CD1c-positive myeloid dendritic cell (primary cell): ENCODE results near the gene NAA38.
"Not testable (repeated sequence)": the region's sequence is repeated elsewhere in the genome, so short reads cannot be mapped to it uniquely, and the experiment has no call there.

Experiments used
- DNase-seq: peaks from one replicate; pipeline ENCODE4 v3.0.0-alpha.2; 2016; ENCODE audit errors: extremely low spot score

NAA38 gene

GRCh38 chr17:7882068-7882467, 24.7 kb upstream of the NAA38 start:
- DNase-seq: peak; percentile 13

GRCh38 chr17:7881276-7882054, 24.1 kb upstream of the NAA38 start:
- no peak for DNase-seq

- DNase-seq: no peak
Measured at GRCh38 chr17:7880076-7880868, 22.9 kb upstream of the NAA38 start.

- DNase-seq: no peak
Measured at GRCh38 chr17:7878234-7878633, 20.9 kb upstream of the NAA38 start.

GRCh38 chr17:7875804-7876370, 18.5 kb upstream of the NAA38 start:
- DNase-seq: no peak

GRCh38 chr17:7873051-7873450, 15.7 kb upstream of the NAA38 start:
- no peak for DNase-seq

- peak; percentile 12 for DNase-seq
Measured at GRCh38 chr17:7867881-7868329, 10.5 kb upstream of the NAA38 start.

- DNase-seq: no peak
Measured at GRCh38 chr17:7864995-7865650, 7.8 kb upstream of the NAA38 start.

- not testable (repeated sequence) for DNase-seq
Measured at GRCh38 chr17:7864384-7864783, 7.0 kb upstream of the NAA38 start.

- peak; percentile 58 for DNase-seq
Measured at GRCh38 chr17:7862692-7863437, 5.5 kb upstream of the NAA38 start.

GRCh38 chr17:7859028-7859427, 1.7 kb upstream of the NAA38 start:
- DNase-seq: no peak

GRCh38 chr17:7858522-7858810, 1.1 kb upstream of the NAA38 start:
- no peak for DNase-seq

- peak; percentile 94 for DNase-seq
Measured at GRCh38 chr17:7857713-7858521, 558 bp upstream of the NAA38 start, which contains the start of gene CYB5D1. Gene CYB5D1, plus strand, starts transcription at chr17:7858003. Its CDS starts 132 bp downstream, at chr17:7858135.

GRCh38 chr17:7856011-7856810, 1.1 kb downstream of the NAA38 start:
- DNase-seq: peak; percentile 53

- no peak for DNase-seq
Measured at GRCh38 chr17:7855660-7856010, 1.7 kb downstream of the NAA38 start.

- DNase-seq: no peak
Measured at GRCh38 chr17:7854851-7855659, 2.3 kb downstream of the NAA38 start, which contains the start of gene TMEM88. Gene TMEM88, plus strand, starts transcription at chr17:7855066. Its CDS starts 9 bp downstream, at chr17:7855075.

- no peak for DNase-seq
Measured at GRCh38 chr17:7854078-7854777, 3.1 kb downstream of the NAA38 start.

- DNase-seq: no peak
Measured at GRCh38 chr17:7853691-7854038, 3.7 kb downstream of the NAA38 start.
